Colonic mucosa (tissue), 4 donors: ENCODE measurements around the gene OPRL1. TPM values are rescaled to one million over a fixed set of nuclear protein-coding genes. Genes with fewer than 3 reads are reported as not detected.

Experiments used
- DNase-seq: peaks from one replicate; pipeline ENCODE4 v3.0.0-alpha.2; 2020
- H3K27ac ChIP-seq: fragments of 200-600 bp; one replicate; pipeline ENCODE4 v1.8.0; 2021
- H3K27me3 ChIP-seq: fragments of 200-600 bp; one replicate; pipeline ENCODE4 v1.8.0; 2021
- H3K36me3 ChIP-seq: fragments of 200-600 bp; one replicate; pipeline ENCODE4 v1.8.0; 2021
- H3K4me1 ChIP-seq: fragments of 200-600 bp; one replicate; pipeline ENCODE4 v1.8.0; 2021; ENCODE audit warnings: mild to moderate bottlenecking
- H3K4me3 ChIP-seq: fragments of 200-600 bp; one replicate; pipeline ENCODE4 v1.8.0; 2021
- H3K9ac ChIP-seq, 2 donors: one replicate each; pipeline ENCODE4 v1.7.0; 2013; ENCODE audit warnings: control low read depth in 2 of 2, low read depth in 2 of 2, low read length in 2 of 2
- H3K9me3 ChIP-seq: fragments of 200-600 bp; one replicate; pipeline ENCODE4 v1.8.0; 2021
- intact Hi-C: fragments of 100-400 bp; cut with DNase I; formaldehyde crosslinking; loops from one replicate; pipeline ENCODE4 v1.14.1; 2022
- microRNA-seq: library from miRNA; unstranded; fragments of <30 nt; microRNA quantifications from one replicate; pipeline ENCODE4, GENCODE V29; 2019
- total RNA-seq, 2 donors: library from RNA; stranded (reverse); fragmentation: NEBNext Ultra II Directional in 1 of 2; extraction: Animal tissue kit (Norgen Biotek cat#: 25700) in 1 of 2; gene quantifications; one replicate each; pipeline ENCODE4 v1.2.1, GENCODE V29; 2021
- TF ChIP-seq, protein P1 (sequence below): fragments of 200-600 bp; IDR thresholded peaks from one replicate; pipeline ENCODE4 v1.8.0; 2022; ENCODE audit warnings: antibody characterized with exemption, mild to moderate bottlenecking
- donor health status: healthy.
- donor health status: DM: no; HTN: no; CAD: no.
- donor health status: DM: no; HTN: no; CAD: no.

Gene OPRL1
- total RNA-seq, 2 donors from 2014 or later: 0.24 to 0.25 TPM

DNA sequence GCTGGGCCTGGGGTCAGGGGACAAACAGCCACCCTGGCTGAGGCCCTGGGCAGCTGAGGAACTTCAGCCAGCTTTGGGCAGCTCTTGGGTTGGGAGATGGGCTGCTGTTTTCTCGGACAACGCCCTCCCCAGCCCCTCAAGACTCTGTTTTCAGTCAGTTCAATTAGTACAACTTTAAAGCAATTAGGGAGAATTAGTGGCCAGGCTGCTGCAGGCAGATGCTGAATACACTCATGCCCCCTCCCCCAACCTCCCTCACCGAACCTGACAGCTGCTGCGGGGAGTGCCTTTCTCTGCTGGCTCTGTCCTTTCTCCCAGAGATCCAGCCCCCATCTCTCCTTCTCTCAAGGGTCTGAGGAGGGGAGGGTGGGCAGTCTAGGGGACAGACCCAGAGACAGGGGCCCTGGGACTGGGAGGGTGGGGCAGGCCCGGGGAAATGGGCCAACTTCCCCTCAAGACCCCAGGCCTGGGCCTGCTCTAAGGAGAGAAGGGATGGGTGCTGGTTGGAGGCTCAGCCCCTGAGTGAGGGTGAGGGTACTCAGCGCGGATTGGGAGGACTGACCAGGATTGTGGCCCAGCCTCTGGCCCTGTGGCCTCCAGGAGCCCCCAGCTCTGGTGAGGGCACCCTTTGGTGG is 66.5 kb downstream of the OPRL1 start:
- DNase-seq: no peak

DNA sequence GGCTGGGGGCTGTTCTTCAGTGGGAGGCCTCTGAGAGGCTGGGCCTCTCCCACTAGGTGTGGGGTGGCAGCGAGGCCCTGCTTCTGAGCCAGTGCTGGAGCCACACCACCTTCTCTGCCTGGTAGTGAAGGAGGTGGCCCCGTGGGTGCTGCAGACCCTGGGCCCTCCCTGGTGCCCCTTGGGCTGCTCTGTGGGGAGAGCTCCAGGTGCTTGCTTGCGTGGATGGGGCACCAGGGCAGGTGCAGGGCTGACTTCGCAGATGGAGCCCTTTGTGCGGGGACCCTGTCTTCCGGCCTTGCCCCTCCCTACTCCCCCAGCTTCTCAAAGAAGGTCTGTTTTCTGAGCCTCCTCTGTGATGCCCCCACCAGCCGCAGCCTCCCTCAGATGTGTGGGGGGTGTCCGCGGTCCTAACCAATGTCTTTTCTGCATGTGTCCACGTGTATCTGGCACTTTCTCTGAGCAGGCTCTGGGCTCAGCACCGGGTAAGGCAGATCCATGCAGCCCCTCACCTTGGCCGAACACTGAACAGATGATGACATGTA is 67.1 kb downstream of the OPRL1 start:
- TF ChIP-seq, protein P1, sequence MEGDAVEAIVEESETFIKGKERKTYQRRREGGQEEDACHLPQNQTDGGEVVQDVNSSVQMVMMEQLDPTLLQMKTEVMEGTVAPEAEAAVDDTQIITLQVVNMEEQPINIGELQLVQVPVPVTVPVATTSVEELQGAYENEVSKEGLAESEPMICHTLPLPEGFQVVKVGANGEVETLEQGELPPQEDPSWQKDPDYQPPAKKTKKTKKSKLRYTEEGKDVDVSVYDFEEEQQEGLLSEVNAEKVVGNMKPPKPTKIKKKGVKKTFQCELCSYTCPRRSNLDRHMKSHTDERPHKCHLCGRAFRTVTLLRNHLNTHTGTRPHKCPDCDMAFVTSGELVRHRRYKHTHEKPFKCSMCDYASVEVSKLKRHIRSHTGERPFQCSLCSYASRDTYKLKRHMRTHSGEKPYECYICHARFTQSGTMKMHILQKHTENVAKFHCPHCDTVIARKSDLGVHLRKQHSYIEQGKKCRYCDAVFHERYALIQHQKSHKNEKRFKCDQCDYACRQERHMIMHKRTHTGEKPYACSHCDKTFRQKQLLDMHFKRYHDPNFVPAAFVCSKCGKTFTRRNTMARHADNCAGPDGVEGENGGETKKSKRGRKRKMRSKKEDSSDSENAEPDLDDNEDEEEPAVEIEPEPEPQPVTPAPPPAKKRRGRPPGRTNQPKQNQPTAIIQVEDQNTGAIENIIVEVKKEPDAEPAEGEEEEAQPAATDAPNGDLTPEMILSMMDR: no peak
- Histone ChIP-seq H3K4me1 (no peaks in the 10 kb centered on the region), H3K27me3 (no peaks in the 10 kb centered on the region), H3K36me3 (no peaks in the 10 kb centered on the region), H3K9me3 (no peaks in the 10 kb centered on the region), H3K27ac (no peak overlapping the region), H3K4me3 (no peak overlapping the region), H3K9ac (no peak overlapping the region)
- intact Hi-C loops: no loop called here
- no peak for DNase-seq

More for the DNA sequence above, 66.5 kb downstream of the OPRL1 start:
- no peak overlapping the region for H3K4me3 ChIP-seq
- H3K9ac ChIP-seq: no peak overlapping the region
- no peaks in the 10 kb centered on the region for H3K36me3 ChIP-seq
- H3K27ac ChIP-seq: no peak overlapping the region
- H3K4me1 ChIP-seq: no peaks in the 10 kb centered on the region
- TF ChIP-seq, protein P1: no peak
- intact Hi-C loops: no loop called here
- no peaks in the 10 kb centered on the region for H3K27me3 ChIP-seq
- H3K9me3 ChIP-seq: no peaks in the 10 kb centered on the region

DNA sequence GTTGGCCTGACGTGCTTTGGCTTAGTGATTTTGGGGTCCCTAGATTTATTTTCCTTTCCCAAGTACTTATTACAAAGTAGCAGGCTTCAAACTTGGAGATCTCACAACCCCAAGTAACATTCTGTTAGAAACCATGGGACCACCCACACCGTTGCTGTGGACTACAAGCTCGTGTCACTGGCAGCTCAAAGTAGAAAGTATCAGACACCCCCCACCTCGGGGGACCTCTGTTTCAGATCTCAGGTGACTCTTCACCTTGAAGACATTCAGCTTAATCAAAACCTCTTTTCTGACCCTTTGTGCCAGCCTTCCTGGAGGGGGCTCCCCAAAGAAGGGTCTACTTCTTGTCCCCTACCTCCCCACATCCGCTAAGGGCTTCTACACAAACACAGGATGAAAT is 68.7 kb downstream of the OPRL1 start:
- H3K4me1 ChIP-seq: no peaks in the 10 kb centered on the region
- intact Hi-C loops: no loop called here
- TF ChIP-seq, protein P1: no peak
- no peak overlapping the region for H3K9ac ChIP-seq
- DNase-seq: no peak
- H3K36me3 ChIP-seq: no peaks in the 10 kb centered on the region
- no peak overlapping the region for H3K27ac ChIP-seq
- H3K27me3 ChIP-seq: no peaks in the 10 kb centered on the region
- H3K9me3 ChIP-seq: no peaks in the 10 kb centered on the region
- H3K4me3 ChIP-seq: no peak overlapping the region

DNA sequence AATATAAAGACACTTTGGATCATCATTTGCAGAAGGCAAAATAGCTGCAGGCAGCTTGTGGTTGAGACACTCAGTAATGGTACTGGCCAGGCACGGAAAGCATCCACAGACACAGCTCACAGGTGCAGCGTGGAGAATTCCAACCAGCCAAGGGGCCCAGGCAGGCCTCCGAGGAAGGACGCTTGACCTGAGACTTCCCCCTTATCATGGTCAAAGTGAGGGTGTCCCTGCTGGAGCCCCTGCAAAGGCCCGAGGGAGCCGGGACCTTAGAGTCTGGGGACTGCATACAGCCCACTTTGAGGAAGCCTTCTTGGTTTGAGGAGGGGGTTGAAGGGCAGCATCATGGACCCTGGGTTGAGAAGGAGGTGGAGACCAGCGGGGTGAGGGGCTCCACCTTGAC is 69.3 kb downstream of the OPRL1 start:
- intact Hi-C loops: no loop called here
- H3K9ac ChIP-seq: no peak overlapping the region

DNA sequence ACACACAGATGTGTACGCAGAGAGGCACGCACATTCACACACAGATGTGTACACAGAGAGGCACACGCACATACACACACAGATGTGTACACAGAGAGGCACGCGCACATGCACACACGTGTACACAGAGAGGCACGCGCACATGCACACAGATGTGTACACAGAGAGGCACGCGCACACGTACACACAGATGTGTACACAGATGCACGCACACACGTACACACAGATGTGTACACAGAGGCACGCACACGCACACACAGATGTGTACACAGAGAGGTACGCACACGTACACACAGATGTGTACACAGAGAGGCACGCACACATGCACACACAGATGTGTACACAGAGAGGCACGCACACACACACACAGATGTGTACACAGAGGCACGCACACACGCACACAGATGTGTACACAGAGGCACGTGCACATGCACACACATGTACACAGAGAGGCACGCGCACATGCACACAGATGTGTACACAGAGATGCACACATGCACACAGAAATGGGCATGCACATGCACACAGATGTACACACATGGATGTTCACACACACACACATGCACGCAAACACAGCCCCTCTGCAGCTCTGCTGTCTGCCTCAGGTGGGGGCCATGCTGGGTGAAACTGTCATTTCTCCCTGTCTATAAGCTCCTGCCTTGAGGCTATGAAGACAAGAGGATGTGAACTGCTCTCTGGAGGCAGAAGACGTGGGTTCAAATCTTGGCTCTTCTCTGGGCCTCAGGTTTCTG is 70.1 kb downstream of the OPRL1 start:
- H3K4me1 ChIP-seq: no peaks in the 10 kb centered on the region
- H3K27me3 ChIP-seq: no peaks in the 10 kb centered on the region
- H3K27ac ChIP-seq: no peak overlapping the region
- no peaks in the 10 kb centered on the region for H3K9me3 ChIP-seq
- H3K4me3 ChIP-seq: no peak overlapping the region
- intact Hi-C loops: no loop called here
- TF ChIP-seq, protein P1: no peak
- no peaks in the 10 kb centered on the region for H3K36me3 ChIP-seq
- no peak overlapping the region for H3K9ac ChIP-seq
- DNase-seq: no peak

More for the DNA sequence above, 69.3 kb downstream of the OPRL1 start:
- no peak overlapping the region for H3K27ac ChIP-seq
- TF ChIP-seq, protein P1: no peak
- no peaks in the 10 kb centered on the region for H3K27me3 ChIP-seq
- no peaks in the 10 kb centered on the region for H3K4me1 ChIP-seq
- no peaks in the 10 kb centered on the region for H3K36me3 ChIP-seq
- H3K9me3 ChIP-seq: no peaks in the 10 kb centered on the region
- no peak overlapping the region for H3K4me3 ChIP-seq
- no peak for DNase-seq

Small RNAs within 50 kb of the gene (microRNA-seq; reads per million reads assigned to microRNA genes)
- gene MIR6813: 2.2 reads per million

Other genes starting within 250 kb of the OPRL1 start
- 1 to 10 TPM; 2.1 to 3.2 TPM for gene ZBTB46, start 248.8 kb upstream of the OPRL1 start, total RNA-seq
- not detected for gene ABHD16B, start 218.6 kb upstream of the OPRL1 start, total RNA-seq
- 10 to 100 TPM; 54.0 to 66.1 TPM for gene TPD52L2, start 214.8 kb upstream of the OPRL1 start, total RNA-seq
- 10 to 100 TPM; 58.9 to 63.9 TPM for gene DNAJC5, start 185.0 kb upstream of the OPRL1 start, total RNA-seq
- gene UCKL1, start 123.7 kb upstream of the OPRL1 start, total RNA-seq: 10 to 100 TPM; 33.6 to 49.5 TPM
- 1 to 10 TPM; 1.9 TPM for gene ZNF512B, start 110.2 kb upstream of the OPRL1 start, total RNA-seq
- 1 to 10 TPM; 6.1 to 6.4 TPM for gene SAMD10, start 100.4 kb upstream of the OPRL1 start, total RNA-seq
- gene PRPF6, start 99.0 kb upstream of the OPRL1 start, total RNA-seq: 10 to 100 TPM; 53.0 to 68.6 TPM
- 1 to 10 TPM in 1 of 2 donors, under 1 TPM in 1; 0.29 to 3.3 TPM for gene C20orf204, start 43.9 kb upstream of the OPRL1 start, total RNA-seq
- gene SOX18, start 30.4 kb upstream of the OPRL1 start, total RNA-seq: 10 to 100 TPM in 1 of 2 donors, 1 to 10 TPM in 1; 8.4 to 26.8 TPM
- 10 to 100 TPM in 1 of 2 donors, 1 to 10 TPM in 1; 7.3 to 11.8 TPM for gene TCEA2, start 16.9 kb upstream of the OPRL1 start, total RNA-seq
- gene RGS19, start 564 bp upstream of the OPRL1 start, total RNA-seq: 1 to 10 TPM; 3.4 to 4.5 TPM
- not detected for gene LKAAEAR1, start 4.3 kb downstream of the OPRL1 start, total RNA-seq
- gene NPBWR2, start 27.5 kb downstream of the OPRL1 start, total RNA-seq: not detected
- under 1 TPM; 0.19 to 0.22 TPM for gene MYT1, start 84.4 kb downstream of the OPRL1 start, total RNA-seq
- gene PCMTD2, start 175.7 kb downstream of the OPRL1 start, total RNA-seq: 10 to 100 TPM; 23.3 to 35.7 TPM